ENCODE measurements around the gene SBF2. TPM values are rescaled to one million over a fixed set of nuclear protein-coding genes. Genes with fewer than 3 reads are reported as not detected.

Gene SBF2
- total and polyA plus RNA-seq, 9 of the 15 experiments (the other 6 are each of a cell fraction or from before 2014, with no cell fraction given) = 0.80 to 9.5 (median 5.0) TPM

- Histone ChIP-seq H3K4me3 (no peak overlapping the region), H3K79me2 (ENCODE audit: control insufficient read depth, insufficient read depth, low read length) (no peaks in the 10 kb centered on the region), H3K27ac (ENCODE audit: extremely low read depth, low read depth, low read length) (no peak overlapping the region), H3K4me1 (replicated peaks in 1 of 2; ENCODE audit: control insufficient read depth in 2 of 2, insufficient read depth in 2 of 2, low read length in 2 of 2) (no peaks in the 10 kb centered on the region), H3K36me3 (ENCODE audit: control insufficient read depth, insufficient read depth, low read length) (no peaks in the 10 kb centered on the region), H3K27me3 (ENCODE audit: control insufficient read depth in 2 of 2, insufficient read depth in 2 of 2, low read length in 2 of 2) (peaks cover 0 to 4% of the 10 kb centered on the region in 2 experiments; a peak in 2 of 5 replicates), H3K9me1 (ENCODE audit: control insufficient read depth, insufficient read depth, low read length) (no peaks in the 10 kb centered on the region), H3K9me3 (replicated peaks; ENCODE audit: control insufficient read depth, insufficient read depth, low read depth, low read length) (no peaks in the 10 kb centered on the region), H3K9ac (ENCODE audit: insufficient read depth in 1 of 2, low read depth in 2 of 2, low read length in 2 of 2) (no peak overlapping the region), H2AFZ (ENCODE audit: low read depth, low read length) (no peak overlapping the region), H3K4me2 (ENCODE audit: insufficient read depth, low read length) (no peak overlapping the region), H4K20me1 (replicated peaks; ENCODE audit: control insufficient read depth, insufficient read depth, low read length) (no peaks in the 10 kb centered on the region)
- CTCF ChIA-PET (ENCODE audit: low intra/inter-chr PET ratio) = no interaction called here
- in situ Hi-C loops (cut with MboI) = no loop called here
- 5% methylated on average over 5 of the region's 5 CpGs for WGBS (ENCODE audit: insufficient coverage, low coverage, missing lambda C conversion rate)
- ATAC-seq (no peak), FAIRE-seq (no peak), DNase-seq (ENCODE audit: extremely low read depth in 1 of 4, low spot score in 3 of 4) (no peak)
- no TSS peak for BruUV-seq (replicated peaks)
- intact Hi-C loops (cut with micrococcal nuclease) = no loop called here
- POLR2A ChIA-PET = no interaction called here
- TF ChIP-seq MEIS2 (IDR thresholded peaks at IDR 0.05; ENCODE audit: partially characterized antibody) = peak; percentile 57
- TF ChIP-seq, protein P1, sequence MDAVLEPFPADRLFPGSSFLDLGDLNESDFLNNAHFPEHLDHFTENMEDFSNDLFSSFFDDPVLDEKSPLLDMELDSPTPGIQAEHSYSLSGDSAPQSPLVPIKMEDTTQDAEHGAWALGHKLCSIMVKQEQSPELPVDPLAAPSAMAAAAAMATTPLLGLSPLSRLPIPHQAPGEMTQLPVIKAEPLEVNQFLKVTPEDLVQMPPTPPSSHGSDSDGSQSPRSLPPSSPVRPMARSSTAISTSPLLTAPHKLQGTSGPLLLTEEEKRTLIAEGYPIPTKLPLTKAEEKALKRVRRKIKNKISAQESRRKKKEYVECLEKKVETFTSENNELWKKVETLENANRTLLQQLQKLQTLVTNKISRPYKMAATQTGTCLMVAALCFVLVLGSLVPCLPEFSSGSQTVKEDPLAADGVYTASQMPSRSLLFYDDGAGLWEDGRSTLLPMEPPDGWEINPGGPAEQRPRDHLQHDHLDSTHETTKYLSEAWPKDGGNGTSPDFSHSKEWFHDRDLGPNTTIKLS (IDR thresholded peaks at IDR 0.05; ENCODE audit: borderline replicate concordance, low read depth) = no peak
- TF ChIP-seq BRD9 (IDR thresholded peaks at IDR 0.05; ENCODE audit: low read depth, partially characterized antibody) = no peak
- no peak for TF ChIP-seq ZNF282 (CRISPR knock-in tag; IDR thresholded peaks at IDR 0.05)
- TF ChIP-seq PCBP1 (IDR thresholded peaks at IDR 0.05; ENCODE audit: low read depth, low read length, poor library complexity, severe bottlenecking) = no peak
- TF ChIP-seq ZNF395 (CRISPR knock-in tag; IDR thresholded peaks at IDR 0.05) = no peak
- TF ChIP-seq BHLHE40 (IDR thresholded peaks at IDR 0.05; ENCODE audit: low read length) = no peak
- TF ChIP-seq NCOA1 (IDR thresholded peaks at IDR 0.05; ENCODE audit: low read depth) = no peak
- no peak for TF ChIP-seq SP1 (CRISPR knock-in tag; IDR thresholded peaks at IDR 0.05)
- TF ChIP-seq GABPB2 (CRISPR knock-in tag; conservative IDR thresholded peaks at IDR 0.05) = no peak
- no peak for TF ChIP-seq FIP1L1 (IDR thresholded peaks at IDR 0.05; ENCODE audit: low read depth, low read length, poor library complexity, severe bottlenecking)
- no peak for TF ChIP-seq FUS (optimal IDR thresholded peaks at IDR 0.05; ENCODE audit: low read depth, low read length)
- TF ChIP-seq NFRKB (IDR thresholded peaks at IDR 0.05; ENCODE audit: low read depth) = no peak
Observed at GRCh38 chr11:9886595-9886994, 407.4 kb downstream of the SBF2 start.
